ENCODE data around the gene TP53TG5.

Gene TP53TG5

GRCh38 chr20:45404438-45404837 is 26.3 kb upstream of the TP53TG5 start:
- DNase-seq = peak; percentile 7

DNA sequence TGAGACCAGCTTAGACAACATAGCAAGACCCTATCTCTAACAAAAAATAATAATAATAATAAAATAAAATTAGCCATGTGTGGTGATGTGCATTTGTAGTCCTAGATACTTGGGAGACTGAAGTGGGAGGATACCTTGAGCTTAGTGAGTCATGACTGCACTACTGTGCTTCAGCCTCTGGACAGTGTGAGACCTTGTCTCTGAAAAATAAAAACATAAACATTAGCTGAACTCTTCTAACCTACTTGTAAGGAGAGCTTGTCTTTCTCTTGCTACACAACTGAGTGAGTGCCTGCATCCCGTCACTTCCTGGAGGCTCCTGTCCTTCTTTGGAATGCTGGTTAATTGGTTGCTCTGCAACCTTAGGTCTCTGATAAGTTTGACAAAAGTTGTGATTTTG is 24.8 kb upstream of the TP53TG5 start:
- no peak for DNase-seq

- no peak for DNase-seq
These were observed 22.4 kb upstream of the TP53TG5 start for GRCh38 chr20:45400346-45401031.

GRCh38 chr20:45399018-45399417 is 20.9 kb upstream of the TP53TG5 start:
- no peak for DNase-seq

DNA sequence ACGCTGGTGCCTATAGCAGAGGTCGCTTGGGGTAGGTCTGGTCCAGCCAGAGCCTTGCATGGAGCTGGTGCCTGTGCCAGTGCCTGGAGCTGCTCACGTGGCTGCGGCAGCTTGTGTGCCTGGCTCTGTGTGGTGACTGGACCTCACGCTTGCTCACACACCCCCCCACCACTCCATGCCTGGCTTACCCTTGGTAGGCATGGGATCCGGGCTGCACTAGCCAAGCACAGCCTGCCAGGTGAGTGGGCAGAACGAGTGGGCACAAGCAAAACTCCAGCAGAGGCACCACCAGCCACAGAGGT is 16.9 kb upstream of the TP53TG5 start:
- no peak for DNase-seq

DNA sequence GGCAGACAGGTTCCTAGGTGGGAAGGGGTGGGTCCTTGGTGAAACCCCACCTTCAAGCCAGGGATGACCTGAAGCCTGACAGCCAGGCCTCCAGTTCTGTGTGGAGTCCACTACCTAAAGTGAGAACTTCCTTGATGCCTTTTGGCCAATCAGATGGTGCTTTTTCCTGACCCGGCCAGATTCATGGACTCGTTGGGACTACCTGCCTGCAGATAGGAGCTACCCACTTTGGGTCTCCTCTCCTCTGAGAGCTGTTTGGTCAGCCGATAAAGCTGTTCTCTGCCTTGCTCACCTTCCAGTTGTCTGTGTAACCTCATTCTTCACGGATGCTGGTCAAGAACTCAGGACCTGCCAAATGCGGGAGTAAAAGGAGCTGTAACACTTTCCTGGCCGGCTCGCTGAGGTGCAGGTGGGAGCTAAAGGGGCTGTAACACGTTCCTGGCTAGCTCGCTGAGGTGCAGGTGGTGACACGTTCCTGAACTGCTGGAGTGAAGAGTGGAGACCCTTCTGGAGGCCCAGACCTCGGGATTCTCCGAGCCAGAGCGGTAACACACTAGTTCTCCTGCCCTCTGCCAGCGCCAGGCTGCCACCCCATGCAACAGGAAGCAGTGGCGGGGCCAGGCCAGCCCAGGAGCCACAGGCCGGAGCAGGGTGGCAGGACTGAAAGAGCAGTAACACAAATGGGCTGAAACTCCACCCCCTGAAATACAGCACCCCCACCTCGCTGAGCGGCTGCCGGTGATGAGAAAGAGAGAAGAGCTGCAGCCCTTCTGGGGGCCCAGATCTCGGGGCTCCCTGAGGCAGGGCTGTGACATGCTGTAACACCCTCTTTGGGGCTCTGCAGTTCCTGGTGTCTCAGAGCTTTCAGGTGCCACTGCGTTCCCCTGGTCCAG is 16.3 kb upstream of the TP53TG5 start:
- DNase-seq = no peak

GRCh38 chr20:45392733-45393132 is 14.6 kb upstream of the TP53TG5 start:
- DNase-seq = no peak

GRCh38 chr20:45391559-45391958 is 13.4 kb upstream of the TP53TG5 start:
- DNase-seq = no peak

DNA sequence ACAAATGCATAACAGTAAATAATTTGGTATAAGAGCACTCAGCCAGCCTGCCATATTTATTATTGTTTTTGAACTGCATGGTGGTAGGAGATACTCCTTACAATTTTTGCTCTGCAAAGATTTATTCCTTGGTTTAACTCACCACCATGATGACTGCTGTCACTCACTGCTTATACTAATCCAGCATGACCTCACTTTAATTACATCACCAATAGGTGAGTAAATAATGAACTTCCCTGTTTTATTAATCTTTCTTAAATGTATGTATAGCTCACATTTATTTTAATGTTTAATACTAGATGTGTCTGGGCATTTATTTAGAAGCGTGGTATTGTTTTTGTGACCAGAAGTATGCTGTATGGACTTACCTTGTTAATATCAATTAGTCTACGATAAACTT is 12.8 kb upstream of the TP53TG5 start:
- DNase-seq = no peak

- DNase-seq = no peak
These were observed 9.1 kb upstream of the TP53TG5 start for GRCh38 chr20:45387274-45387673.

DNA sequence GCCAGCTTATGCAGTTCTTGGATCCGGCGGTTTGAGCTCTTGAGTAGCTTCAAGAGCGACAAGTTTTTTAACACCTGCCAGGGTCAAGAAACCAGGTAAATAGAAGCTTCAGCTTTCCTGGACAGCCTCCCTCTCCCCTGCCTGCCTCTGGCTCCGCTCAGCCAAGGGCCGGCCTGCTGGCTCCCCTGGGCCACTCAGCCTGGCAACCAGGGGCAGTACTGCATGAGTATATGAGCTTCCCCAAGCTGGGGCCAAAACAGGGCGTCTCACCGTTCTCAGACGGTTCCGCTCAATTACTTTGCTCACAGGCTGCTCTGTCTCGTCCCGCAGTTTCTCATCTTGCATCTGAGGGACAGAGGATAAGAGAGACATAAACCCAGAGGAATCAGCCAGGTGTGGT is 856 bp downstream of the TP53TG5 start:
- DNase-seq = peak; percentile 61

DNA sequence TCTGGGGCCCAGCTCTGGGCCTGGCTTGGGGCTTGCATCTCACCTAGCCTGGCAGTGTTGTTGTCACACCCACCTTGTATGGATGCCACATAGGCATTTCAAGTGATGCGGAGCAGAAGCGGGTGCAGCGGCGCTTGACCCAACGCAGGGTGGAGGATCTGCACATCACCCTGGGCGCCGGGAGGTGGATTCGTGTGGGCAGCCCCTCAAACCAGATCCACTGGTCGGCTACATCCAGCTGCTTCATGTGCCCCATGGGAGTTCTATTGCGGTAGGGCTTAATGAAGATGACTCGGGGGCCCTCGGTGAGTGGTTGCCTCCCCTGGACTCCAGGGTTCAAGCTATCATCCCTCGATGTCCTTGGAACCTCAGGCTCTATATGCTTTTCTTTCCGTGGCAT is 3.2 kb downstream of the TP53TG5 start:
- DNase-seq = no peak

GRCh38 chr20:45374101-45374467 is 4.0 kb downstream of the TP53TG5 start:
- DNase-seq = no peak

DNA sequence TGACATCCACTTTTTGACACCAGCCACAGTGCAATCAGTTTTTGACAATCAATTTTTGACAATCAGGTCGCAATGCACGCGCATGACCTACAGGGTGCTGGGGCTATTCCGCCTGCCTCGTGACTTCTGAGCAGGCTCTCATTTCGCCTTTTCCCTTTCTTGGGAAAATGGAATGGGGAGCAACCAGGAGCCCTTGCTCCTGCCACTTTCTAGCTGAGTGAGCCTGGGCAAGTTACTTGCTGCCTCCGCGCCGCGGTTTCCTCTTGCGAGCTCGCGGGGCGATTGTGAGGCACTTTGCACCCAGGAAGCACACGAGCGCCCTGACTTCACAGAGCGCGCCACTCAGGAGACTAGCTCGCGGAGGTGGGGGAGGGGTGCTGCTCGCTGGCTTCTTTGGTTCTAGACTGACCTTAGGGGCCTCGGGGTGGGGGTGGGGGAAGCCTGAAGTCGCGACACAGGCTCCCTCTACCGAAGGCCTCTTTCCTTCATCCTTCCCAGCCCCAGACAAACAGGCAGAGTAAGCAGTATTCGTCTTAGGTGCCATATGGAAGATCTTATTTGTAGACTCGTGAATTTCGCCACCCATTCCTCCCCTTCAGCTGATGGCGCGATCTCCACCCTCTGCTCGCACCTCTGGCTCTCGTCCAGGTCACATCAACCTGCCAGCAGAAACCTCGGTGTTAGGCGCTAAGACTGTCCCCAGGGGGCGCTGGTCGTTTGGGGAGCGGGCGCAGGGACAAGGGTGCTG is 4.6 kb downstream of the TP53TG5 start:
- DNase-seq = peak; percentile 85

GRCh38 chr20:45372646-45373352 is 5.3 kb downstream of the TP53TG5 start:
- DNase-seq = no peak

DNA sequence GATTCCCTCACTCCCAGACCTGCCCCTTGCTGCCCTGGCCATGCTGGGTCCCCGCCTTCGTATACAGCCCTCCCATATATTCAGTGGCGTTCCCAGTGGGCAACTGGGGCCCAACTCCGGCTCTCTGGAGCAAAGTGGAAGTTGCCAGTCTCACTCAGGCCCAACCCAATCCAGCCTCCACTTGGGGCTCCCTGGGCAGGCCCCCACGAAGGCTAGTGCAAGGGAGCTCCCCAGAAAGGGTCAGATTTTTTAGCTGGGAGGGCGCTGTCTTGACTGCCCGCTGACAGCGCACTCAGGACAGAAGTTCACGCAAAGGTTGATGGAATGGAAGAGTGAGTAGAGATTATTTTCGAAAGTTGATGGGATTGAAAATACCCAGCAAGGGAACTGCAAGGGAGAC is 5.9 kb downstream of the TP53TG5 start:
- DNase-seq = no peak

GRCh38 chr20:45370571-45371160 is 7.5 kb downstream of the TP53TG5 start:
- no peak for DNase-seq

DNA sequence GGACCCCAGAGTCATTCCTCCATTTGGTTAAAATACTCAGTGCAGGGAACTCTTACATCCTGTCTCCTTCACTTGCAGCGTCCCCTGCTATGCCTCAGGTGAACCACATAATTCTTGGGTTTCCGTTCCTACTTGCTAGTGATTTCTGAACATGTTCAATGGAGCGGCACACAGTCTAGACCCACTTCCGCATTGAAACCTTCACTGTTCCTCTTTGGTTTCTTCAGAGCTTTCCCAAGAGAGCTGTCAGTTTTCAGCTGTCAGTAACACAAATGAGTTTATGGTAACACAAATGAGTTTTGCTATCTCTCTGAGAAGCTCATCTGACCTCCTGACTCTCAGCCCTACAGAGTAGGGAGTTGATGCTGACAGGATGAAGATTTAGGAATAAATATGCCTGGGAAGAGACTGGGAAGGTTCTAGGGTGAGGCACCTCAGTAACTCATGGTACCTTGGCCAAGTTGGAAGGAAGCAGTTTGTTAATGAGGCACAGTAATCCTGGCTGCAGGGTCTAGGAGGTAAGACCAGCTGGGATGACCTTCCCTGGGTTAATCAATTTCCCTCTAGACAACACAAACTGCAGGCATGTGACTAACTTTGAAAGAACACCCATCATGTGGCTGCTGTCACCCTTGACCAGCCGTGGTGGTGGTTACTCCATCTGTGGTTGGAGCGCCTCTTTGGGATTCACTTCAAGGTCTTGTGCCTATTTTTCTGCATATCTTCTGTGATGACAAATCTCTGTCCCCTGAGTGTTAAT is 9.7 kb downstream of the TP53TG5 start:
- no peak for DNase-seq

GRCh38 chr20:45367126-45367525 is 11.0 kb downstream of the TP53TG5 start:
- no peak for DNase-seq

DNA sequence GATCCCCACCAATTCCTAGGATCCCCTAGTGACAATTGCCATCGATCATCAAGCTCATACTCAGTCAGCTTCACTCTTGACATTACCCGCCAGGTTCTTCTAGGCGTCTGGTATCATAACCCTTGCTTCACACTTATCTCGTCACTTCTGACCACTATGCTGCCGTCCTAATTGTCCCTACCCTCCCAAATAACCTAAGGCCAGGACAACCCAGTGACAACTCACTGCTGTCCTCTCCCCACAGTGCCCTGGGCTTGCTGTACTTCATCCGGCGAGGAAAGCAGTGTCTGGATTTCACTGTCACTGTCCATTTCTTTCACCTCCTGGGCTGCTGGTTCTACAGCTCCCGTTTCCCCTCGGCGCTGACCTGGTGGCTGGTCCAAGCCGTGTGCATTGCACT is 11.5 kb downstream of the TP53TG5 start:
- no peak for DNase-seq

DNA sequence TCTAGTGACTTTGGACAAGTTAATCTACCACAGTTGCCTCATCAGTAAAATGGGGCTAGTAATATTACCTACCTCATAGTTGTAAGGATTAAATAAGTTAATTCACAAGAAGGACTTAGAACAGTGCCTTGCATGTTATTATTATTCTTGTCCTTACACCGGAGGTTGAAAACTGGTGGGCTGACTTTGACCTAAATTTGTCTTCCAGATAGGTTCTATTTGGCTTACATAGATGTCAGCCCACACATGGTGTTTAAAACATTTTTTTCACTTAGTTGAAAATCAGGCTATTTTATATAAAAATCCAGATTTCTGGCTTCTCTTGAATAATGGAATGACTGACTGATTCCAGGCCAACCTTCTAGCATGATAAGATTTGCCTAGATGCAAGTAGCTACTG is 11.9 kb downstream of the TP53TG5 start:
- DNase-seq = no peak

DNA sequence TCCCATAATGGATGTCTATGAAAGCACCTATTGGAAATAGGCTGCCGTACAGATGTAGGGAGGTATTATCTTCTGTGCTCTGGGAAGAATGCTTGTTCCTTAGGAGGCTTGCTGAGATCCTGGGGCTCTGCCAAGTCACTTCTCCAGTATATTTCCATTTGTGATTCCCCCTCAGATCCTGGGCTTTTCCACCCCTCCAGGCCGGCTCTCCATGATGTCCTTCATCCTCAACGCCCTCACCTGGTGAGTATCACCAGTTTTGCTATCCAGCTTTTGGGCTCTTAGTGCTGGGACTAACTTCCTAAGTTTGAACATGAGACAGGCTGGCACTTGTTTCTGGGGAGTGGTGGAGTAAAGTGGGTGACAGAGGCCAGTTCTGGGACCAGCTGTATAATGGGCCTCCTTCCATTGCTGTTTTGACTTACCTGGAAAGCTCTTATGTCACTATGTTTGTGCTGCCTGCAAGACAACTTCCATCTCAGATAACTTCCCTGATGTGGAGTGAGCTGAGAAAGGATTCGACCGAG is 12.6 kb downstream of the TP53TG5 start:
- no peak for DNase-seq

Data from NCI-H69 (cell line).